COLO668 (cell line): ENCODE measurements around the gene NCAM1.
"Not testable (repeated sequence)": the region's sequence is repeated elsewhere in the genome, so short reads cannot be mapped to it uniquely, and the experiment has no call there.

Experiments used
- DNase-seq: peaks from one replicate; lab custom pipeline; 2025; ENCODE audit not compliant: unreplicated experiment; lab: John Stamatoyannopoulos, UW

NCAM1 gene

GRCh38 chr11:113295993-113296392 is 334.8 kb downstream of the NCAM1 start:
- DNase-seq = no peak

- peak; percentile 20 for DNase-seq
Observed at GRCh38 chr11:113296447-113297205, 335.4 kb downstream of the NCAM1 start.

GRCh38 chr11:113298496-113298895 is 337.3 kb downstream of the NCAM1 start:
- not testable (repeated sequence) for DNase-seq

GRCh38 chr11:113304916-113305315 is 343.7 kb downstream of the NCAM1 start:
- no peak for DNase-seq

DNA sequence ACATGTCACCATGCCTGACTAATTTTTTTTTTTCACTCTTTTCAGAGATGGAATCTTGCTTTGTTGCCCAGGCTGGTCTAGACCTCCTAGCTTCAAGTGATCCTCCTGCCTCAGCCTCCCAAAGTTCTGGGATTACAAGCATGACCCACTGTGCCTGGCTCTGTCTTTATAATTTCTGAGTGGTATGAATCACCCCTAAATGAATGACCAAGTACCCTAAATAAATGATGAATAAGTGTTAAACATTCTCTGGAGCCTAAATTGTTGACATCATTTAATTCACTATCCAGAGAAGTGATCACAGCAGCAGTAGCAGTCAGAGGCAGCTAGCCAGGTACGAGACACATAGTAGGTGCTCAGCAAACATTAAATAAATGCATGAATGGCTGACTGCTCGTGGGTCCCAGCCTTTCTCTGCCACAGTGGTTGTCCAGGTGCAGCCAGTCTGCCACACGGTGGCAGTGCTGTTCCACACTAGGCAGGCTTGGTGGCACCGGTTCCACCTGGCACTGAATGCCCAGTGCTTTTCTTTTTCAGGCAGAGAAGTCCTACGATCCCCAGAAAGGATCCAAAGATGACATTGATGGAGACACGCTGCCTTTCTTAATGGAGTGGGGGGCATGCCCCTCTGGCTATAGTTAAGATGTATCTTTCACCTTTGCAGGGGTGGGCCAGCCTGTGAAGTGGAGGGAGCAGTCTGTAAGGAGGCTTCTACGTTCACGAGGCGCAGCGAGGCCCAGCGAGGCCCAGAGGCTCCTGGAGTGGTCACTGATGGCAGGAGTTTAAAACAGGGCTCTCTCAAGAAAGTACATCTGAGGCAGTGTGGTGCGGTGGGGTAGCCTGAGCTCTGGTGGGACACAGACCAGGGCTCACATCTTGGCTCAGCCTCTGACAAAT is 344.5 kb downstream of the NCAM1 start:
- DNase-seq = peak; percentile 82

DNA sequence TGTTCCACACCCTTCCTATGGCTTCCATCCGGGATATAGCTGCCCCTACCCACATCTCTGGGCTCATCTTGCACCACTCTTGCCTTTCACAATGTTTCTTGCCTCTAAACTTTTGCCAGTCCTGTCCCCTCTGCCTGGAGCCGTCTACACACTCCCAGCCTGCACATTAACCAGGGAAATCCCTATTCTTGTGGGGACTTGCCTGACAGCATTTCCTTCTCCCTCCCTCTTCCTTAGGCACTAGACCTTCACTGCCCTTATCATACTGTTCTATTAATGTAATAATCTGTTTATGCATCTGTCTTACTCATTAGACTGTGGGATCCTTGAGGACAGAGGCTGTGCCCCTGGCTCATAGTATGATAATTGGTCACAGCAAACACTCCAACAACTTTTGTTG is 347.4 kb downstream of the NCAM1 start:
- DNase-seq = no peak

DNA sequence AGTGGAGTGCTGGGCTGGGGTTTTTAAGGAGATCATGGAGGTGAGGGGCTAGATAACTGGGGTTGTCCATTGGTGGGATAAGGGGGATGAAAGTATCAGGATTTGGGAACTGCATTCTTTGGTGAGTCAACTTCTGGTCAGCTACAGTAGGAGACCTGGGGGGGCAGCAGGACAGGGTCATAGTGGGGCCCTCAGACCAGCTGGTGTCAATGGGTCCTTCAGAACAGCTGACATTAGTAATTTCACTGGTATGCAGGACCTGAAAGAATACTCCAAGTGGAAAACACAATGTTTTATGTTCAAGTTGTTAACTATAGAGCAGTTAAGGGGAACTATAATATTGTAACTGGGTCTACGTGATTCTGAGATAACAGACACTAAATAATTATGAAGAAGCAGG is 350.3 kb downstream of the NCAM1 start:
- no peak for DNase-seq

DNA sequence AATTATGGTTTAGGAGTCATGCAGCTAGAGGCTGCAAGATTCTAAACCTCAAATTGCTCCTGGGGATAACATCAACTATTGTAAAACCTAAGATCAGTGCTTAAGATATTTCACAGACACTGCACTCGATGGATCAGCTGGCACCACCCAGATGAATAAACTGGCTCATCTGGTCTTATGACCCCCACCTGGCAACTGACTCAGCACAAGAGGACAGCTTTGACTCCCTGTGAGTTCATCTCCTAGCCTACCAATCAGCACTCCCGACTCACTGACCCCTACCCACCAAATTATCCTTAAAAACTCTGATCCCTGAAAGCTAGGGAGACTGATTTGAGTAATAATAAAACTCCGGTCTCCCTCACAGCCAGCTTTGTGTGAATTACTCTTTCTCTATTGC is 352.4 kb downstream of the NCAM1 start:
- no peak for DNase-seq

GRCh38 chr11:113314065-113314388 is 352.8 kb downstream of the NCAM1 start:
- no peak for DNase-seq

DNA sequence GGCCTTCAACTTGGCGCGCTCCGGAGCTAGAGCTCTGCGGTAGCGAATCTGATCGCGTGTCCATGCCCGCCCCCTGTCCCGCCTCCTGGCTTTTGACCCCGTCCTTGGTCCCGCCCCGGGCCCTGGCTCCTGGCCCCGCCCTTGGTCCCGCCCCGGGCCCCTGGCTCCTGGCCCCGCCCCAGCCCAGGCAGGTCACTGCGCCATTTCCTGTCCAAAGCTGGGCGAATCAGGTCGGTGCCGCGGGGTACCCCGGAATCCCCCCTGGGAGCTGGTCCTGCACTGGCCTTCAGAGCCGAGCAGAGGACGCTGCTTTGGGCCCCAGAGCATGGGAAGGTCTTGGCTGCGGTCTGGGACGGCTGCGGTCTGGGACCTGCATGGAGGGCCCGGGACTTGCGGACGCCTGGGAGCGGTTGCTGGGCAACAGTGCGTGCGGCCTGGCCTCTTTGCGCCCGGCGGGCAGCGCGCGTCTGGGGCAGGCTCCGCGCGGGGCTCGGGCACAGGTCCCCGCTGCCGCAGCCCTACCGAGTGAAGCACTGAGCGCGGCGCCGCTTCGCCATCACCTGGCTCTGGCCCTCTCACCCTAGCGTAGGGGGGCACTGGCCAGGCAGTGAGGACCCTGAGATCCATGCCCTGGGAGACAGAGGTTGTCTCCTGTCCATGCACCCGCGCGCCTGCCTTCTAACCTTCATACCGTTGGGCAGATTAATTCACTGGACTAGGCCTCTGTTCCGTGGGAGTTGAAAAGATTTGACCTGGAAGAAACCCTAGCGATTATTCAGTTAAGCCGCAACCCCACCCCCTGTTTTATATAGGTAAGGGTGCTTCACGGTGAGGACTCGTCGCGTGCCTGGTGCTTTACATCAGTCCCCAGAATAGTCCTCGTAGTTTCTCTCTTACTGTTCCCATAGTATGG is 353.4 kb downstream of the NCAM1 start, which contains the start of gene TTC12:
TTC12 (plus strand) TSS at position 195 of the 913 bp plus-strand sequence. CDS start 1,675 bp downstream, outside the sequence.
- peak; percentile 95 for DNase-seq

- DNase-seq = no peak
Observed at GRCh38 chr11:113315811-113316210, 354.6 kb downstream of the NCAM1 start.

GRCh38 chr11:113316256-113316655 is 355.0 kb downstream of the NCAM1 start:
- no peak for DNase-seq

DNA sequence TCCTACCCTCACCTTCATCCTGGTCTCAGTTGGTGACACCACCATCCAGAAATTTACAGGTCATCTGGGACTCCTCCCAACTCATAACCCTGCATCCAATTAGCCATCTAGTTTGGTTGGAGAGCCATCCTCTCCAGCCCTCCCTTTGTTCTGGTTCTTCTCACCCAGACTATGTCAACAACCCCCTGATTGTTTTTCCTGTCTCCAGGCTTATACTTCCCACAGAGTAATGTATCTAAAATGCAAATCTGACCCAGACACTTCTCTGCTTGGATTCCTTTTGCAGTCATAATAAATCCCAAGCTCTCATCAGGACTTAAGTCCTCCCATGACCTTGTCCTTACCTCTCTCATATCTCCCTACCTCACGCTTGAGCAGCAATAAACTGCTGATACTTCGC is 356.1 kb downstream of the NCAM1 start:
- DNase-seq = peak; percentile 45

GRCh38 chr11:113319085-113319484 is 357.9 kb downstream of the NCAM1 start:
- DNase-seq = no peak

DNA sequence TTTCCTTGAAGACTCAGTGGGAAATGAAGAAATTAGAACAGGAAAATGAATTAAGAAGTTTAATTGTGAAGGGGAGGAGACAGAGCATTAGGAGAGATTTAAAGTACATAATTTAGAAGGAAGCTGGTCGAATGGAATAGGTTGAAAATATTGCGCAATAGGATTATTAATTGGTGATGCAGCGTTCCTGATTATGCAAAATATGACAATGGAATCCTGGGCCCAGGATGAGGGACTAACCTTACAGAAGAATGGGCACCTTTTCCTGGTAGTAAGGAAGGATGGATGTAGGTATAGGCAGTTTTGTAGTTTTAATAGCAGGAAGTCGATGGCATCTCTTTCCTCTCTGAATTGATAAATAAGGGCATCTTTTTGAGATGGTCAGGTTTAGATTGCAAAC is 360.9 kb downstream of the NCAM1 start:
- no peak for DNase-seq

- DNase-seq = no peak
Observed at GRCh38 chr11:113324250-113324649, 363.0 kb downstream of the NCAM1 start.
